Measurements from ENCODE around the gene FGF12. TPM values are rescaled to one million over a fixed set of nuclear protein-coding genes. Genes with fewer than 3 reads are reported as not detected.

Gene FGF12
- total RNA-seq, 1 donor from 2014 or later = 136 TPM

- no peak for DNase-seq (ENCODE audit: low spot score in 2 of 2)
- FAIRE-seq = no peak
These were observed 446.0 kb downstream of the FGF12 start for GRCh38 chr3:192281207-192281880.

- DNase-seq (ENCODE audit: low spot score in 2 of 2) (no peak), FAIRE-seq (no peak)
These were observed 447.7 kb downstream of the FGF12 start for GRCh38 chr3:192279664-192280063.

GRCh38 chr3:192277477-192277876, 449.9 kb downstream of the FGF12 start:
- no peak for FAIRE-seq
- no peak for DNase-seq (ENCODE audit: low spot score in 2 of 2)

- DNase-seq (ENCODE audit: low spot score in 2 of 2) = no peak
- FAIRE-seq = no peak
These were observed 451.5 kb downstream of the FGF12 start for GRCh38 chr3:192275741-192276355.

GRCh38 chr3:192273697-192274010, 453.7 kb downstream of the FGF12 start:
- no peak for FAIRE-seq
- DNase-seq (ENCODE audit: low spot score in 2 of 2) = no peak

GRCh38 chr3:192273001-192273696, 454.2 kb downstream of the FGF12 start:
- FAIRE-seq = no peak
- DNase-seq (ENCODE audit: low spot score in 2 of 2) = no peak

GRCh38 chr3:192262001-192262400, 465.3 kb downstream of the FGF12 start:
- FAIRE-seq (no peak), DNase-seq (ENCODE audit: low spot score in 2 of 2) (no peak)

GRCh38 chr3:192261135-192261534, 466.2 kb downstream of the FGF12 start:
- FAIRE-seq (no peak), DNase-seq (ENCODE audit: low spot score in 2 of 2) (no peak)

- DNase-seq (ENCODE audit: low spot score in 2 of 2) = no peak
These were observed 467.0 kb downstream of the FGF12 start for GRCh38 chr3:192260116-192261010.

GRCh38 chr3:192259661-192260060, 467.7 kb downstream of the FGF12 start:
- no peak for DNase-seq (ENCODE audit: low spot score in 2 of 2)

More at GRCh38 chr3:192260116-192261010, 467.0 kb downstream of the FGF12 start:
- no peak for FAIRE-seq

GRCh38 chr3:192258721-192259120, 468.6 kb downstream of the FGF12 start:
- FAIRE-seq (no peak), DNase-seq (ENCODE audit: low spot score in 2 of 2) (no peak)

More at GRCh38 chr3:192259661-192260060, 467.7 kb downstream of the FGF12 start:
- FAIRE-seq = no peak

- DNase-seq (ENCODE audit: low spot score in 2 of 2) (no peak), FAIRE-seq (no peak)
These were observed 471.5 kb downstream of the FGF12 start for GRCh38 chr3:192255839-192256238.

GRCh38 chr3:192253138-192253887, 474.0 kb downstream of the FGF12 start:
- FAIRE-seq = peak; percentile 3
- no peak for DNase-seq (ENCODE audit: low spot score in 2 of 2)

- FAIRE-seq (no peak), DNase-seq (ENCODE audit: low spot score in 2 of 2) (no peak)
These were observed 477.8 kb downstream of the FGF12 start for GRCh38 chr3:192249516-192249915.

GRCh38 chr3:192246847-192247559, 480.3 kb downstream of the FGF12 start:
- FAIRE-seq (no peak), DNase-seq (ENCODE audit: low spot score in 2 of 2) (no peak)

- DNase-seq (ENCODE audit: low spot score in 2 of 2) = no peak
- FAIRE-seq = no peak
These were observed 482.8 kb downstream of the FGF12 start for GRCh38 chr3:192244591-192244990.

- DNase-seq (ENCODE audit: low spot score in 2 of 2) (no peak), FAIRE-seq (no peak)
These were observed 487.4 kb downstream of the FGF12 start for GRCh38 chr3:192239956-192240355.

GRCh38 chr3:192237992-192238608, 489.2 kb downstream of the FGF12 start:
- FAIRE-seq (no peak), DNase-seq (ENCODE audit: low spot score in 2 of 2) (no peak)

- FAIRE-seq (no peak), DNase-seq (ENCODE audit: low spot score in 2 of 2) (no peak)
These were observed 497.5 kb downstream of the FGF12 start for GRCh38 chr3:192229866-192230265.

Measured in frontal cortex (tissue), 4 donors.